Inferior parietal cortex (tissue), 1 donor: ENCODE data around the gene TECPR1.

Experiments used
- DNase-seq: peaks from one replicate; pipeline ENCODE4 v3.0.0-alpha.2; 2016; ENCODE audit errors: extremely low spot score

The TECPR1 gene

DNA sequence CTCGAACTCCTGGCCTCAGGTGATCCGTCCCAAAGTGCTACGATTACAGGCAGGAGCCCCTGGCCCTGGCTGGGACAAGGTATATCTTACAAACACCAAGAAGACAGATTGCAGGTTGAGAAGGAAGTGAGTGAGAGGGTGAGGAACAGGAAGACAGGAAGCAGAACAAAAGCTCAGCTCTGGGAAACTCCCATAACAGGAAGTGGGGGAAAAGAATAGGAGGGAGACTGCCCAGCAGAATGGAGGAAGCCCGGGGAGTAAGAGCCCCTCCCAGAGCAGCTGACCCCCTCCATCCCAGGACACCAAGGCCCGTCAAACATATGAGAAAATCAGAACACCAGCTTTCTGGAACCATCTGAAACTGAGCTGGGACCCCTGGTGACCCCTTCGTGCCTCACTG, 2.9 kb downstream of the TECPR1 start:
- DNase-seq = no peak

GRCh38 chr7:98248156-98248555, 3.9 kb downstream of the TECPR1 start:
- DNase-seq = no peak

- no peak for DNase-seq
Measured at GRCh38 chr7:98244871-98245270, 7.2 kb downstream of the TECPR1 start.

DNA sequence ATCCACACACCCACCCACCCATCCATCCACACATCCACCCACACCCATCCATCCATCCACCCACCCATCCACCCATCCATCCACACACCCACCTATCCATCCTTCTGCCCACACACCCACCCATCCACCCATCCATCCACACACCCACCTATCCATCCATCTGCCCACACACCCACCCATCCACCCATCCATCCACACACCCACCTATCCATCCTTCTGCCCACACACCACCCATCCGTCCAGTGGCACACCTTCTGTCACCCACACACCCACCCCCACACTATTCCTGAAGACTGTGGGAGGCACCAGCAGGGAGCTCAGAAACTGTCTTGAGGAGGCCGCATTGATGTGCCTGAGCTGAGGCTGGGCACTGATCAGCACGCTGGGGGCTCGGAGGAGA, 9.1 kb downstream of the TECPR1 start:
- DNase-seq = no peak

DNA sequence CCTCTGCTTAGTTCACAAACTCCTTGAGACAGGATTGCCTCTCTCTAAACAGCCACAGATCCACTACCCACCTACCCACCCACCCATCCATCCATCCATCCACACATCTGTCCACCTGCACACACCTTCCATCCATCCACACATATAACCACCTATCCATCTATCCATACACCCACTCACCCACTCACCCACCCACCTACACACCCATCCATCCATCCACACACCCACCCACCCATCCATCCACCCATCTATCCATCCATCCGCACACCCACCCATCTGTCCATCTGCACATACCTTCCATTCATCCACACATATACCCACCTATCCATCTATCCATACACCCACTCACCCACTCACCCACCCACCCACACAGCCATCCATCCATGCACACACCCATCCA, 9.7 kb downstream of the TECPR1 start:
- DNase-seq = no peak

GRCh38 chr7:98241674-98242241, 10.3 kb downstream of the TECPR1 start:
- DNase-seq = no peak

- peak; percentile 39 for DNase-seq
Measured at GRCh38 chr7:98240961-98241673, 10.9 kb downstream of the TECPR1 start.

DNA sequence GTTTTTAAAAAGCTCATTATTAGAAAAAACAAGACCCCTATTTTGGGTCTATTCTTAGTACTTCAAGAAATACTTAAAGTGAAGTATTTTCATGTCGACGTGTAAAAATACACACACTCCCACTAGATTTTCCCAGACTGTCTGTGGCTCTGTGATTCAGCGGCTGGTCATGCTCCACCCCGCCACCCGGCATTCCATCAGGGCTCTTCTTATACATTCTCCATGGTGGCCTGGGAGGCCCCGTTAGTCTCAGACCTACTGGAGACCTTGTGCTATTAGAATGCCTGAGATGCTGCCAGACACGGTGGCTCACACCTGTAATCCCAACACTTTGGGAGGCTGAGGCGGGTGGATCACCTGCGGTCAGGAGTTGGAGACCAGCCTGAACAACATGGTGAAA, 13.1 kb downstream of the TECPR1 start:
- no peak for DNase-seq

DNA sequence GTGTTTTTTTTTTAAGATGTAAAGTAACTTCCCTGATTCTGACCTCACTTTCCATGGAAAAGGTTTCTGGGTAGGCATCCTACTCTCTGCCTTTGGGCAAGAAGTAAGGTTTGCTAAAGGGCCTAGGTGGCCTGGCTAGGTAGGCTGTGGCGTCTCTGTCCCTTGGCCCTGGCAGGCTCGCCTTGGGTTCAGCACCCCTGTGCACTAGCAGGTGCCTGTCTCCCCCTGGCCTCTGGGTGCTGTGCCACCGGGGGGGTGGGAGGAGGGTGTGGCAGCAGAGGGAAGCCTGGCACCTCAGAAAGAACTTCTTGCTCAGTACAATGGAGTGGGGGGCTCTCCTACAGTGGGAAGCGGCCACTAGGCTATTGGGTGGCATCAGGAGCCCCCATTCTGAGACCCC, 14.0 kb downstream of the TECPR1 start:
- DNase-seq = no peak

DNA sequence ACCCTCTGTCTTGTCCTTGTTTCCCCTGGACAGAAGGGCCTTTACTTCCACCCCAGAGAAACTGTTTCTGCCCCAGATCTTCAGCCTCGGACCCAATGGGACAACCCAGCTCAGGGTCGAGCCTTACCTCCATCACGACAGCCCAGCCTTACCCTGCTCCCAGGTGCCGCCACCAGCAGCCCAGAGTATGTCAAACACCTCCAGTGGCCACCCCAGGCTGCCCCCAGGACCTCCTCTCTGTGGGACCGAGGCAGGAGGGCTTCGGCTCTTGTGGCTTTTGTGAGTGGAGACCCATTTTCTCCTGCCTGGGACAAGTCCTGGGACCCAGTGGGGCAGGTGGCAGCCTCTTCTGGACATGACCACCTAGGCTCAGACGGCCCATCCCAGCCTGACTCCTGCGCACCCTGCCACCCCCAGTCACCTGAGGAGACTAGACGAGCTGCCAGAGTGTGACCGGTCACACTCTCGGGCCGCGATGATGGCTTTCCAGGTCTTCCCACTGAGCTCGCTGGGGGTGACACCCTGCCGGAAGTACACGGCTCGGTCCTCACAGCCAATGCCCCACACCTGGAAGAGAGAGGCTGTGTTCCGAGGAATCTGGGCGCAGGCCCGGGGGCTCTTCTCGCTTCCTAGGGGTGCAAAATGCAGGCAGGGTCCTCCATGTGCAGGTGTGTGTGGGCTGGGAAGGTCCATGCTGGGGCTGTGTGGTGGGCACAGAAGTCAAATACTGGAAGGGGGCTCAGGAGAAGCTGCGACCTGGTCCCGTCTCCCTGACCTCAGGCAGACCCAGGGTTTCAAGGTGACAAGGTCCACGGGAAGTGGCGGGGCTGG, 15.5 kb downstream of the TECPR1 start:
- DNase-seq = no peak

DNA sequence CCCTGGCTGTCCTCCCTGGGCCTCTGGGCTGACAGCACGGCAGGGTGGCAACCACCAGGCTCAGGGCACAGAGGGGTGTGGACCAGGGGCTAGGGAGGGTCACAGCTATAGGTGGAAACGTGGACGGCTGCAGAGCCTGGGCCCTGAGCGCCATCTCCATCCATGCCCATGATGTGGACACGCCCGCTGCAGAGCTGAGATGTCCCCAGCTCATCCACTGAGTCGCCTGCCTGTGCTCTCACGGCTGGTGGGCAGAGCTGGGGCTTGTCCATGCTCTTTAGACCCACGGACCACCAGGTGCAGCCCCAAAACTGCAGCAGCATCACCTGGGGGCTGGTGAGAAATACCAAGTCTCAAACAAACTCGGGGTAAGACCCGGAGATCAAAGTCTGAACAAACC, 16.1 kb downstream of the TECPR1 start:
- DNase-seq = no peak

- DNase-seq = no peak
Measured at GRCh38 chr7:98234429-98235147, 17.4 kb downstream of the TECPR1 start.

DNA sequence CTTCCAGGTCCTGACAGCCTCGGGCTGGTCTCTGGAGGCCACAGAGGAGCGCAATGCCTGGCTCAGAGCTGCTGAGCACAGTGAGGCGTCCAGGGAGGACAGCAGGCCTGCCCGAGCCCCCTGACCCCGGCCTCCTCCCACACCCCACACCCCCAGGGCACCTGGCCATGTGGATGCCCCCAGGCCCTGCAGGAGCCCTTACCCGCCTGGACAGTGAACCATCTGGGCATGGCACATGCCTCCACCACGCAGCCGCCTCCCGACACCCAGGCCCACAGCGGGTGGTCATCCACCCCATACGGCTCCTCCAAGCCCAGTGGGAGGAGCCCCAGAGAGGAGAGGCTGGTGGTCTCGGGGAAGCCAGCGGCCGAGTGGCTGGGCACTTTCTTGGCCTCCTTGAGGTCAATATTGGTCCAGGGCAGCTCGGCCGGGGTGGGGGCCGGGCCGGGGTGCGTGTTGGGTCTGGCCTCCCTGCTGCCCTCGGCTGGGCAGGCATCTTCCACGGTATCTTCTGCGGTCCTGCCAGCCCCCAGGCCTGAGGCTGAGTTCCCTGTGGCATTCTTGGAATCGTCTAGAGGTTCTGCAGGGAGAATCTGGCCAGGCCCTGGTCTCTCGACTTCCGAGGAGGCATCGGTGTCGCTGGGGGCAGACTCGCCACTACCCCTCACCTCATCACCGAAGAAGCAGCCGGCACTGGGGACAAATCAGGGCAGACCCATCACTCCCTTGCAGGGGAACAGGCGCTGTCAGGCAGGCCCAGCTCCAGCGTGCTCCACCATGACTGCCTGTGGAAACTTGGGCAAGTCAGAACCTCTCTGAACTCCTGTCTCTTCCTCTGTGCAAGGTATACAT, 18.6 kb downstream of the TECPR1 start:
- no peak for DNase-seq

DNA sequence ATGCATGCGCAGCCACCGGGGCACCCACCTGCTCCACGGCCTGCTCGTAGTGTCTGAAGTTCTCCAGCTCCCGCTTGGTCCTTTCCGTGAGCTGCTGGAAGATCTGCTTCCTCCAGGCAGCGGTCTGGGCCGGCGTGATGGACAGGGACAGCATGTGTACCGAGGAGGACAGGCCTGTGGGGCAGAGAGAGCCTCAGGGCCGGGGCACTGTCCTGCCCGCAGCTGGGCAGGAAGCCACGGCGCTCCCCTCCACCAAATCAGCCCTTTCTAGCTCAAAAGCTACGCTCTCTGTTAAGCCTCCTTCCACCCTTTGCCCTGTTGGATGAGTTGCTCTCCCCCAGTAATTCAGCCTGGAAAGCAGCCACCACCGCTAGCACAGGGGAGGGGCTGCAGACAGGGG, 19.2 kb downstream of the TECPR1 start:
- no peak for DNase-seq

DNA sequence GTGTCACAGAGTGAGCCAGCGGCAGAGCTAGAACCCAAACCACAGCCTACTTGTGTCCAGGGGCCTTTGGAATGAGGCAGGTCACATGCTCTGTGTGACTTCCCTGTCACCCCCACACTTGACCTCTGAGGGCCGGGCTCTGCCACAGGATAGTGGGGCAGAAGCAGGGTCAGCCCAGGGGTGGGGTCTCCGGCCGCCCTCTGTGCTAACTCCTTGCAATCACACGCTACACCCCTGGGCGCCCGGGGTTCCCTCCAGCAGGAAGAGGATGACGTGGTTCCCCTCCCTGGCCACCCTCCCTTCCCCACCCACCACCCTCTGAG, 19.8 kb downstream of the TECPR1 start:
- DNase-seq = no peak

DNA sequence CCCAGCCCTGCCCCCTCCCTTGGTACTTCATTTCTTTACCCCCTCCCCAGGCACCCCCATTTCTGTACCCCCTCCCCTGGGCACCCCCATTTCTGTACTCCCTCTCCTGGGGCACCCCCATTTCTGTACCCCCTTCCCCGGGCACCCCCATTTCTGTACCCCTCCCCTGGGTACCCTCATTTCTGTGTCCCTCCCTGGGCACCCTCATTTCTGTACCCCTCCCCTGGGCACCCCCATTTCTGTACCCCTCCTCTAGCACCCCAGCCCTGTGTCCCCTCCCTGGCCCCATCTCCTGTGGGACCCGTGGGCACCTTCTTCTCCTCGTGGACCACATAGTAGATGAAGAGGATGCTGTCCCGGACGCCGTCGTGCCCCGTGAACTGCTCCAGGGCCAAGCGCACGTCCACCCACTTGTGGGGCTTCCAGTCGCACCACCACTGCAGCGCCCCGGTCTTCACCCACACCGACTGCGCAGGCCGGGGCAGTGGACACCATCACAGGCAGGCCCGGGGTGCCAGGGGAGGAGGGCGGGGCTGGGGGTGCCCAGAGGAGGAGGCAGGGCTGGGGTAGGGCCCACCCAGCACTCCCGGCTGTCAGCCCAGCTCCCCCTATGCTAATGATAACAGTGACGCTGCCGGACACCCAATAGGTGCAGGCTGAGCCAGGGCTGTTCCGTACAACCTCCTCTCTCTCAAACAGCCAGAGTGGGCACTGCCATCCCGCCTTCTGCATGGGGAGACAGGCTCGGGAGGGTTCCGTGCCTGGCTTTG, 20.4 kb downstream of the TECPR1 start:
- DNase-seq = no peak

DNA sequence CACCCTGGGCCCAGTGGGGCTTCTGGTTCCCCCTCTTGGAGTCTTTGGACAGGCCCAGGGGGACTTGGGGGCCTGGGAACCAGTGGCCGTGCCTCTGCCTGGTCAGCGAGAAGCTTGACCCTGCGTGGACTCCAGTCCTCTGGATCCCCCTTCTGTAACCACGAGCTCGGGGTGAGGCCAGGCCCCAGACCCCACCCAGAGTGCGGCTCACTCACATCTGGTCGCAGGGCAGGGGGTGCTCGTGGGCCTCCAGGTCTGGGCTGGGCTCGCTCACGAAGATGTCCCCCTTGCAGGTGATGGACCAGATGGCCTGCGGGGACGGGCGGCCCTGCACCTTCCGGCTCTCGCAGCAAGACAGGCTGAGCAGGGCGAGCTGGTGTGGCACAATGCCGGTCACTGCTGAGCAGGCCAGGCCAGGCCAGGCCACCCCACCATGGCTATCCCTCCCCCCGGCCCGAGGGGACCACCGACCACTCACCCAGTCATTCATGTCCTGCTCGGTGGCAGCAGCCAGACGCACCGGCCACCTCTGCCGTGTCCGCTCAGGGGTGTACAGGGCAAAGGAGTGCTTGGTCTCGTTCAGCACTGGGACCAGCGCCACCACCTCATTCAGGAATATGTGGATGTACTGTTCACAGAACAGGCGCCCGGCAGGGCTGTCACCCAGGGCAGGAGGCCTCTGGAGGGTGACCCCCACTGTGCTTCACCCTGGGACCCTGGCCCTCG, 21.1 kb downstream of the TECPR1 start:
- no peak for DNase-seq

DNA sequence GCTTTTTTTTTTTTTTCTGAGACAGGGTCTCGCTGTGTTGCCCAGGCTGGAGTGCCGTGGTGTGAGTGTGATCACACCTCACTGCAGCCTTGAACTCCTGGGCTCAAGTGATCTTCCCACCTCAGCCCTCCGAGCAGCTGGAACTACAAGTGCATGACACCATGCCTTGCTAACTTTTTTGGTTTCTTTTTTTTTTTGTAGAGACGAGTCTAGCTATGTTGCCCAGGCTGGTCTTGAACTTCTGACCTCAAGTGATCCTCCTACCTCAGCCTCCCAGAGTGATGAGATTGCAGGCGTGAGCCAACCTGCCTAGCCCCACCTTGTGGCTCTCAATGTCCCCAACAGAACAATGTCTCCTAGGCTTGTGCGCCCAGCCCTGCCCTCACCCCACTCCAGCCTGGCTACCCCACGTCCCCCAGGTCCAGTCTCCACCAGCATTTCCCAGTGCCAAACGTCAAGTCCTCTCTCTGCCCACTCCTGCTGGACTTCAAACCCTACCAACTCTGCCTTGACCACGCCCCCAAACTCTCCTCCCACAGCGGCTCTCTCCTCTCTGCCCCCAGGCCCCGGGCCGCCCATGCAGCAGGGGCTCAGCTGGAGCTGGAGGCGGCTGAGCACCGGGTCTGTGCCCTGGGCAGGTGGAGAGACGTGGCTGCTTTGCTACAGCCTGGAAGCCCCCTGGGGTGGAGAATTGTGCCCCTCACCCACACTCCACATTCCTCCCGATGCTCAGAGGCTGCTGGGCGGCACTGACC, 21.9 kb downstream of the TECPR1 start:
- DNase-seq = no peak

DNA sequence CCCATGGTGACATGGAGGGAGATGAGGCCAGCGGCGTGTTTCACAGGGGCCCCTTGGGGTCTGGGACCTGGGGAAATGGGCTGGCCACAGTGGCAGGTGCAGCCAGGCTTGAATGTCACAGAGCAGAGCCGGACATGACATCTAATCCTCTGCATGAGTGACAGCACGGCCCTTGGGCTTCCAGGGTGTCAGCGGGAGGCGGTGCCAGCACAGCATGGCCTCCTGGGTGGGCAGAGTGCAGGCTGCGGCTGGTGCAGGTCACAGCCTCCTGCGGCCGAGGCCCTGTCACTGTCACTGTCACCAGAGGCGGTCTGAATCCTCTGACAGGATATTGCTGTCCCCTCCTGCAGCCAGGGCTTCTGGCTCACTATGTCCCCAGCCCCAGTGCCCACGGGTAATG, 22.6 kb downstream of the TECPR1 start:
- DNase-seq = no peak
